ENCODE data around the gene OSMR.

DNA sequence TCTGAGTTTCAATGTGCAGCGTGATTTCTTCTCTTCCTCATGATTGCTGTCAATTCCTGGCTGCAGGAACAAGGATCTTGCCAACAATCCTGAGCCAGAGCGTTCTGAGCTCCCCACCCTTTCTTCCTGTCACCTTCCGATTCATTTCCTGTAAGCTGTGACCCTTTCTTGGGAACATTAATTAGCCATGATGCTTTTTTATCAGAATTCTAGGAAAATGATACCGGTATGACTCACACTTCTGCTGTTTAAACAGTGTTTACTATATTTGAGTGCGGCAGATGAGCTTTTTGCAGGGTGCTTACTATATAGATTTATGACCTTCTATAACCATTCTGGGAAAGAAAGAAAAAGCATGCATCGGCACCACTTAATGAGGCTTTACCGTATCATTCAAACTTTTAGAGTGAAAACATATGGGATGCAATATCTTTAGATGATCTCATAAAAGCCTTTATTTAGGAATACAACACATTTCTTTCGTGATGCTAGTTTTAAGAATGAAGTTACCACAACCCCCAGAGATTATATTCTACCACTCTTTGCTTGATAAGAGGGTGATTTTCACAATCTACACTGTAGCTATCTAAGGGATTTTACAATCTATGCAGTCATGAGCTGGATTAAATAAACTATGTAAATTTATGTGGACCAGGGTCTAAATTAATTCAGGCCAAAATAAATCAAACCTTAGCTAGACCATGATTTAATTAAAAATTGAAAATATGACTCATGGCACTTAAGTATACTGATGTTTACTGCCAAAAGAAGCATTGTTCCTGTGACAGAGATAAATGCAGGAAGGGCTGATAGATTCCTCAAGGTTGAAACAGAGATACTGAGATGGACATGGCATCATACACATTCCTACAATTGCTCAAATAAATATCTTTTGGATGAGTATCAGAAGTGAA, 38.0 kb upstream of the OSMR start:
- TF ChIP-seq, protein P1, sequence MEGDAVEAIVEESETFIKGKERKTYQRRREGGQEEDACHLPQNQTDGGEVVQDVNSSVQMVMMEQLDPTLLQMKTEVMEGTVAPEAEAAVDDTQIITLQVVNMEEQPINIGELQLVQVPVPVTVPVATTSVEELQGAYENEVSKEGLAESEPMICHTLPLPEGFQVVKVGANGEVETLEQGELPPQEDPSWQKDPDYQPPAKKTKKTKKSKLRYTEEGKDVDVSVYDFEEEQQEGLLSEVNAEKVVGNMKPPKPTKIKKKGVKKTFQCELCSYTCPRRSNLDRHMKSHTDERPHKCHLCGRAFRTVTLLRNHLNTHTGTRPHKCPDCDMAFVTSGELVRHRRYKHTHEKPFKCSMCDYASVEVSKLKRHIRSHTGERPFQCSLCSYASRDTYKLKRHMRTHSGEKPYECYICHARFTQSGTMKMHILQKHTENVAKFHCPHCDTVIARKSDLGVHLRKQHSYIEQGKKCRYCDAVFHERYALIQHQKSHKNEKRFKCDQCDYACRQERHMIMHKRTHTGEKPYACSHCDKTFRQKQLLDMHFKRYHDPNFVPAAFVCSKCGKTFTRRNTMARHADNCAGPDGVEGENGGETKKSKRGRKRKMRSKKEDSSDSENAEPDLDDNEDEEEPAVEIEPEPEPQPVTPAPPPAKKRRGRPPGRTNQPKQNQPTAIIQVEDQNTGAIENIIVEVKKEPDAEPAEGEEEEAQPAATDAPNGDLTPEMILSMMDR (conservative IDR thresholded peaks at IDR 0.05; ENCODE audit: low read length): no peak
- TF ChIP-seq EZH2phosphoT487 (IDR thresholded peaks at IDR 0.05; ENCODE audit: borderline replicate concordance, low read depth, low read length): no peak

Measured in OCI-LY7 (cell line).